GM23248 (cell line): Measurements from ENCODE around the gene CLDND2. TPM values are rescaled to one million over a fixed set of nuclear protein-coding genes. Genes with fewer than 3 reads are reported as not detected.

Experiments
- DNase-seq: peaks from one replicate; pipeline ENCODE4 v3.0.0-alpha.2; 2015
- H2AFZ ChIP-seq: fragments of 200-600 bp; sonication (generic); 2 replicates; pipeline ENCODE4 v1.6.1; 2016; ENCODE audit warnings: antibody characterized with exemption
- H3F3A ChIP-seq: fragments of 200-600 bp; sonication (generic); 2 replicates; pipeline ENCODE4 v1.6.1; 2016; ENCODE audit warnings: mild to moderate bottlenecking, antibody characterized with exemption, mixed run types; ENCODE audit not compliant: insufficient read depth
- H3K27ac ChIP-seq: fragments of 200-600 bp; sonication (generic); 2 replicates; pipeline ENCODE4 v1.5.1; 2016; ENCODE audit warnings: mild to moderate bottlenecking
- H3K27me3 ChIP-seq: fragments of 200-600 bp; sonication (generic); replicated peaks from 2 replicates; pipeline ENCODE4 v1.6.1; 2016; ENCODE audit warnings: mild to moderate bottlenecking; ENCODE audit not compliant: insufficient read depth
- H3K36me3 ChIP-seq: fragments of 200-600 bp; sonication (generic); 2 replicates; pipeline ENCODE4 v1.6.1; 2016; ENCODE audit warnings: low read depth, mild to moderate bottlenecking
- H3K4me1 ChIP-seq: fragments of 200-600 bp; sonication (generic); 2 replicates; pipeline ENCODE4 v1.6.1; 2016; ENCODE audit warnings: mild to moderate bottlenecking; ENCODE audit not compliant: insufficient read depth
- H3K4me2 ChIP-seq: fragments of 200-600 bp; sonication (generic); one replicate; pipeline ENCODE4 v1.6.1; 2016; ENCODE audit warnings: mild to moderate bottlenecking; ENCODE audit not compliant: unreplicated experiment
- H3K4me3 ChIP-seq: fragments of 200-600 bp; sonication (generic); 2 replicates; pipeline ENCODE4 v1.5.1; 2016; ENCODE audit warnings: mild to moderate bottlenecking
- H3K79me2 ChIP-seq: fragments of 200-600 bp; sonication (generic); 2 replicates; pipeline ENCODE4 v1.6.1; 2016; ENCODE audit warnings: mild to moderate bottlenecking; ENCODE audit not compliant: insufficient read depth
- H3K9ac ChIP-seq: fragments of 200-600 bp; sonication (generic); 2 replicates; pipeline ENCODE4 v1.6.1; 2016; ENCODE audit warnings: mild to moderate bottlenecking
- H3K9me2 ChIP-seq: fragments of 200-600 bp; sonication (generic); 2 replicates; pipeline ENCODE4 v1.6.1; 2016; ENCODE audit warnings: mixed run types, mild to moderate bottlenecking, moderate library complexity; ENCODE audit not compliant: insufficient read depth
- H3K9me3 ChIP-seq: fragments of 200-600 bp; sonication (generic); one replicate; pipeline ENCODE4 v1.6.1; 2017; ENCODE audit warnings: low read depth
- H4K20me1 ChIP-seq: fragments of 200-600 bp; sonication (generic); 2 replicates; pipeline ENCODE4 v1.6.0; 2016; ENCODE audit not compliant: insufficient read depth
- EZH2 ChIP-seq: fragments of 200-600 bp; sonication (generic); IDR thresholded peaks from 2 replicates; pipeline ENCODE4 v1.6.1; 2018; ENCODE audit warnings: antibody characterized with exemption, mild to moderate bottlenecking; ENCODE audit not compliant: insufficient read depth, poor library complexity, severe bottlenecking
- EZH2phosphoT487 ChIP-seq: fragments of 200-600 bp; sonication (generic); IDR thresholded peaks from 2 replicates; pipeline ENCODE4 v1.6.1; 2018; ENCODE audit warnings: antibody characterized with exemption, moderate library complexity, mild to moderate bottlenecking, low read depth; ENCODE audit not compliant: insufficient read depth
- WGBS, 2 experiments: methylation state at CpG; one replicate each; pipeline ENCODE4 v1.1.6; 2015 to 2017; ENCODE audit warnings: low lambda C conversion rate in 2 of 2, low coverage in 1 of 2; ENCODE audit errors: missing lambda C conversion rate in 2 of 2; 5-methylcytosine and 5-hydroxymethylcytosine counted together
- in situ Hi-C: fragments of 300-500 bp; cut with MboI; formaldehyde crosslinking; loops from 2 replicates; pipeline ENCODE4 v1.15.0; 2020
- polyA plus RNA-seq: library from polyadenylated mRNA; unstranded; fragments of >200 nt; fragmentation: Nextera tagmentation; extraction: Ambion mirVana; gene quantifications from 2 replicates; pipeline ENCODE4 v1.2.1, GENCODE V29; 2016
- total RNA-seq: library from RNA; depleted of rRNA; stranded (reverse); fragments of >200 nt; shearing (Covaris generic); gene quantifications from 2 replicates; pipeline ENCODE4 v1.2.3, GENCODE V29; 2014

Gene CLDND2
- total and polyA plus RNA-seq, 2 experiments from 2014 or later = 1.0 TPM; not detected in 1

- Histone ChIP-seq H3K9ac (no peak overlapping the region), H3K4me1 (peaks cover 5% of the 10 kb centered on the region; the same call in 1 of the 2 replicates), H3K79me2 (no peaks in the 10 kb centered on the region), H3K27me3 (no peaks in the 10 kb centered on the region), H2AFZ (no peak overlapping the region), H3K27ac (no peak overlapping the region), H3K4me3 (no peak overlapping the region), H4K20me1 (no peaks in the 10 kb centered on the region), H3K36me3 (peaks cover 5% of the 10 kb centered on the region; the same call in 1 of the 2 replicates), H3K9me3 (no peaks in the 10 kb centered on the region), H3K9me2 (no peaks in the 10 kb centered on the region), H3K4me2 (no peak overlapping the region), H3F3A (0 out of 2 replicates have a peak, but pooled peaks cover 8% of the 10 kb centered on the region)
- DNase-seq = no peak
- TF ChIP-seq EZH2phosphoT487 (no peak), EZH2 (no peak)
- in situ Hi-C loops = no loop called here
- 93% methylated on average over 17 of the region's 17 CpGs for WGBS, 2 experiments
Observed at GRCh38 chr19:51346742-51347141, 22.1 kb downstream of the CLDND2 start.

GRCh38 chr19:51345076-51345620, 23.7 kb downstream of the CLDND2 start:
- H3K27ac ChIP-seq = no peak overlapping the region
- H3F3A ChIP-seq = no peaks in the 10 kb centered on the region
- TF ChIP-seq EZH2 (no peak), EZH2phosphoT487 (no peak)
- H3K4me3 ChIP-seq = no peak overlapping the region
- no peak overlapping the region for H3K9ac ChIP-seq
- no peaks in the 10 kb centered on the region for H3K9me2 ChIP-seq
- H2AFZ ChIP-seq = no peak overlapping the region
- H3K79me2 ChIP-seq = no peaks in the 10 kb centered on the region
- in situ Hi-C loops = no loop called here
- no peak overlapping the region for H3K4me2 ChIP-seq
- peaks cover 5% of the 10 kb centered on the region; the same call in 1 of the 2 replicates for H3K36me3 ChIP-seq
- WGBS, 2 experiments = 92 to 95% methylated on average over 9 of the region's 9 CpGs
- DNase-seq = no peak
- H3K4me1 ChIP-seq = peaks cover 1% of the 10 kb centered on the region; the same call in 1 of the 2 replicates
- H3K9me3 ChIP-seq = no peaks in the 10 kb centered on the region
- H3K27me3 ChIP-seq = no peaks in the 10 kb centered on the region
- no peaks in the 10 kb centered on the region for H4K20me1 ChIP-seq

- in situ Hi-C loops = no loop called here
- no peak overlapping the region for H3K4me3 ChIP-seq
- no peak overlapping the region for H3K9ac ChIP-seq
- H3F3A ChIP-seq = no peaks in the 10 kb centered on the region
- no peak overlapping the region for H3K27ac ChIP-seq
- peaks cover 5% of the 10 kb centered on the region; the same call in 1 of the 2 replicates for H3K36me3 ChIP-seq
- H3K9me2 ChIP-seq = no peaks in the 10 kb centered on the region
- no peak for DNase-seq
- no peaks in the 10 kb centered on the region for H3K9me3 ChIP-seq
- WGBS, 2 experiments = 54 to 62% methylated on average over 9 of the region's 9 CpGs
- TF ChIP-seq EZH2 = no peak
- no peak for TF ChIP-seq EZH2phosphoT487
- no peaks in the 10 kb centered on the region for H3K79me2 ChIP-seq
- H3K27me3 ChIP-seq = no peaks in the 10 kb centered on the region
- H4K20me1 ChIP-seq = no peaks in the 10 kb centered on the region
- no peak overlapping the region for H2AFZ ChIP-seq
- no peaks in the 10 kb centered on the region for H3K4me1 ChIP-seq
- no peak overlapping the region for H3K4me2 ChIP-seq
Observed at GRCh38 chr19:51342631-51343569, 25.9 kb downstream of the CLDND2 start.

GRCh38 chr19:51341976-51342580, 26.7 kb downstream of the CLDND2 start, which contains the start of gene VSIG10L:
Gene VSIG10L (minus strand): TSS chr19:51342139. CDS start chr19:51342124, 15 bp downstream.
- H3K27me3 ChIP-seq = no peaks in the 10 kb centered on the region
- no peak within 1 kb of the TSS for H3K4me2 ChIP-seq
- in situ Hi-C loops = no loop called here
- no peaks in the 10 kb centered on the region for H3F3A ChIP-seq
- WGBS, 2 experiments = 56 to 58% methylated on average over 3 of the region's 3 CpGs
- H3K36me3 ChIP-seq = peaks cover 5% of the 10 kb centered on the region; the same call in 1 of the 2 replicates
- DNase-seq = no peak
- no peak within 1 kb of the TSS for H3K9ac ChIP-seq
- H3K79me2 ChIP-seq = no peaks in the 10 kb centered on the region
- no peak within 1 kb of the TSS for H3K27ac ChIP-seq
- H3K9me2 ChIP-seq = no peaks in the 10 kb centered on the region
- H3K4me1 ChIP-seq = no peaks in the 10 kb centered on the region
- H4K20me1 ChIP-seq = no peaks in the 10 kb centered on the region
- TF ChIP-seq EZH2 = no peak
- TF ChIP-seq EZH2phosphoT487 = no peak
- H3K9me3 ChIP-seq = no peaks in the 10 kb centered on the region
- no peak within 1 kb of the TSS for H3K4me3 ChIP-seq
- no peak within 1 kb of the TSS for H2AFZ ChIP-seq
